ENCODE data around the gene TLX3.

The TLX3 gene

DNA sequence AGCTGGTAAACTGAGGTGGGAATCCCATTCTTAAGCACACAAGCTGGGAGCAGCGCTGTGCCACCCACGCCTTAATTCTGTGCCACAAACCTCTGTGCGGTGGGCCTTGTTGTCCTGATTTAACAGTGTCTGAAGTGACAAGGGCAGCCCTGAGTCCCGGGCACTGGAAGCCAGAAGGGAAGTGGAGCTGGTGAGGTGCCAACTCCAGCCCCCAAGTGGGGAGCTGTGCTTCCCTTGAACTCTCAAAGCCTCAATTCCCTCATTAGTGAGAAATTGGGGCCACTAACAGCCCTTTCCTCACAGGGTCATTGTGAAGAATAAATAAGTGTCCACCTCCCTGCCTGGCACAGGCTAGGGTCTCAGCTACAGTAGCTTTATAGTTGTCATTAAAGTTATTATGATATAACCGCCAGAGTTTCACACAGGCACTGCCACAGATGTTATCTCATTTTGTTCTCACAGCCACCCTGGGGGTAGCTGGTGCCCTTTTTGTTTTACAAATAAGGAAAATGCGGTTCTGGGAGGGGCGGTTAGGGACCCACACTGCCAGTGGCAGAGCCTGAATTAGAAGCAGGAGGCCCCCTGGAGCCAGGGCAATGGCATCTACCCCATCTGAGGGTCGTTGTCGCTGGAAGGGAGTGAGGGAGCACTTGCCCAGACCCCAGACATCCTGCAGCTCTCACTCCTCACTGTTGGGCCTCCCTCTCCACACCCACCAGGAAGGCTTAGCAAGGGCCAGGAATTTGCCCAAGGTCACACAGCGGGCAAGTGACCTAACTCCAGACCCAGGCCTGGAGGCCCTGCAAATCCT, 2.1 kb upstream of the TLX3 start:
- no peak for DNase-seq

- DNase-seq, result no peak
Observed at GRCh38 chr5:171307789-171308452, 1.1 kb upstream of the TLX3 start.

GRCh38 chr5:171309276-171310211, 496 bp downstream of the TLX3 start:
- DNase-seq, result no peak

DNA sequence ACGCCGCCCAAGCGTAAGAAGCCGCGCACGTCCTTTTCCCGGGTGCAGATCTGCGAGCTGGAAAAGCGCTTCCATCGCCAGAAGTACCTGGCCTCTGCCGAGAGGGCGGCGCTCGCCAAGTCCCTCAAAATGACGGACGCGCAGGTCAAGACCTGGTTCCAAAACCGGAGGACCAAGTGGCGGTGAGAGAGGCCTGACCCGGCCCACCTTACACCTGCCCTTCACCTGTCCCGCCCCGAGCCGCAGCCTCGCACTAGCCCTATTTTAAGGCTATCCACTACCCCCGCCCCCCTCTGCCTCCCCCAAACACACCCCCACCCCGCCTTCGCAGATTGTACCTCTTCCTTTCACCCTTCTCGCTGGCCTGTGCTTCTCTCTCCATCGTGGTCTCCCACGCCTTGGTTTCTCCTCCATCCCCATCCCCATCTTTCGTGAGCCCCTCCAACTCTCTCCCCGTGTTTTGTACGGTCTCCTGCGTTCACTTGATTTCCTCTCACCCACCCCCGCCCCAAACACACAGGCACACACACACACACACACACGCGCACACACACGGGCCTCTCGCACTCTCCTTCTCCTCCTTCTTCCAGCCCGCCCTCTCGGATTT, 1.3 kb downstream of the TLX3 start:
- no peak for DNase-seq

- DNase-seq, result no peak
Observed at GRCh38 chr5:171310819-171311321, 1.8 kb downstream of the TLX3 start.

GRCh38 chr5:171311322-171312077, 2.5 kb downstream of the TLX3 start:
- DNase-seq, result no peak

DNA sequence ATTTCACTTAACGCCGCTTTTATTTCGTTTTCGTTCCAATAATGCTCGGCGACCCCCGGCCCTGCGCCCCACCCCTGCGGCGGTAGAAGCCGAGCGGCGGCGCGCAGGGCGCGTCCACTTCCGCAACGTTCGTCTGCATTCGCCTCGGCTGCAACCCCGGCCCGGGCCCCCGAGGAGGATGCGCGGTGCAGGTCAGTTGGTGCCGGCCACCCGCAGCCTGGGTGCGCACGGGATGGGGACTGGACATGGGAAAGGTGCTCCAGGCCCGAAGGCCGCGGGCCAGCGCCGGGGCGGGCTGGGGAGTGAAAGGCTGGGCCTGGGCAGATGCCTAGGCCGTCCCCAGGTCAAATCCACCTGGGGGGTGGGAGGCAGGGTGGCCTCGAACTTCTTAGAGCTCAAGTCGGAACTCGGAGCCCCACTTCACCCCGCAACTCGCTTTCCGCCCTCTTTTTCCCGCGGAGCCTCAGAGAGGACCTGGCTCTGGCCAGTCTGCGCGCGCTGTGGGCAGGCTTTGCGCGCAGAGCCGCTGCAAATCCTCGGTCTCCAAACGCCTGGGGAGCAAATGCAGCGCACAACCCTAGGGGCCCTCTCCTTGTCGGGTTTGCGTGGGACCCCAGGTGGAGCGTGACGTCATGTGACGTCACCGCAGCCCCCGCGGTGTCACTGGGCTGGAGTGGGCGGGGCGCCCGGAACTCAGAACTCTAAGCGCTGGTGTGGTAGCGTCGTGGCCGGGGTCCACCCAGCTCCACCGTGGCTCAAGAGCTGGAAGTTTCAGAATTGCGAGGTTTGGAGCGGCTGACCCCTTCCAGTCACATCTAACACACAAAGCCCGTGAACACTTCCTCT, 3.3 kb downstream of the TLX3 start:
- DNase-seq, result no peak

DNA sequence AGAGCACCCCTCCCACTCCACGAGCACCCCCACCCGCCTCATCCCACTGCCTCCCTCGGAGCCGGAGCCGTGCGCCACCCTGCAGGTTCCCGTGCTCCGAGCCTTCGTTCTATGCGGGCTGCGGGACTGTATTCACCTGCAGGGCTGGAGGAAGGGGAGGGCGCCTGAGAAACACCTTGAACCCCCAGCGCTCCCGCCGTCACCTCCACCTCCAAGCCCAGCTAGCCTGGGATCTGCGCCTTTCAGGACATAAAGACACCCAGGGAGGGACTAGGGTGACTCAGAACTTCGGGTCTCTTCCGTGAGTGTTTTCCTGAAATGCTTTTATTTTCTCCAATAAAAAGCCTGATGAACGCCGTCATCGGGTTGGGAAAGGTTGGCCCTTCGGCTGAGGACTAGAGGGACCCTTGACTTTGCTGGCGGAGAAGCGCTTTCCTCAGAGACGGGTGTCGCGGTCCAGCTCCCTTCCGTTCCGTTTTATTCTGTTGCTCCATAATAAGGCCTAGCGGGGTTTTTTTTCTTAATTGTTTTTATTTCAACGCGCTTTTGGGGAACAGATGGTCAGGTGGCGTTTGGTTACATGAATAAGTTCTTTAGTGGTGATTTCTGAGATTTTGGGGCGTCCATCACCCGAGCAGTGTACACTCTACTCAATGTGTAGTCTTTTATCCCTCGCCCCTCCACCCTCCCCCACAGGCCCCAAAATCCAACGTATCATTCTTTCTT, 4.6 kb downstream of the TLX3 start:
- DNase-seq, result no peak

DNA sequence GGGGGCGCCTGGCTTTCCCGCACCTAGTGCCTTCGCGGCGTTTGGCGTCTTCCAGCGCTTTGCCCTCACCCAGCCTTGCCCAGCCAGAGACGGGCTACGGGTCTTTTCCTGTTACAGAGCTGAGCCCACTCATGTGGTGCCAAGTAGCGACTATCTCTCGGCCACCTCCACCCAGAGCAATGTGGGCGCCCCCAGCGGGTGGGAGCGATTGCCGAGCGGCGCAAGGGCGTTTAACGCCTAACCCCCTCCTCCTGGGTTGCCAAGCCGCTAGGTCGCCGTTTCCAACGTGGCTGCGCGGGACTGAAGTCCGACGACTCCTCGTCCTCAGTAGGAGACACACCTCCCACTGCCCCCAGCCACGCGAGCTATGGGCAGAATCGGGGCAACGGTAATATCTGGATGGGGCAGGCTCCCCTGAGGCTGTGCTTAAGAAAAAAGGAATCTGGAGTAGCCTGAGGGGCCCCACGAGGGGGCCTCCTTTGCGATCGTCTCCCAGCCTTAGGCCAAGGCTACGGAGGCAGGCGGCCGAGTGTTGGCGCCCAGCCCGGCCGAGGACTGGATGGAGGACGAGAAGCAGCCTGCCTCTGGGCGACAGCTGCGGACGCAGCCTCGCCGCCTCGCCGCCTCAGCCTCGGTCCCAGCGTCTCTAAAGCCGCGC, 5.8 kb downstream of the TLX3 start:
- no peak for DNase-seq

- no peak for DNase-seq
Observed at GRCh38 chr5:171315386-171315891, 6.4 kb downstream of the TLX3 start.

DNA sequence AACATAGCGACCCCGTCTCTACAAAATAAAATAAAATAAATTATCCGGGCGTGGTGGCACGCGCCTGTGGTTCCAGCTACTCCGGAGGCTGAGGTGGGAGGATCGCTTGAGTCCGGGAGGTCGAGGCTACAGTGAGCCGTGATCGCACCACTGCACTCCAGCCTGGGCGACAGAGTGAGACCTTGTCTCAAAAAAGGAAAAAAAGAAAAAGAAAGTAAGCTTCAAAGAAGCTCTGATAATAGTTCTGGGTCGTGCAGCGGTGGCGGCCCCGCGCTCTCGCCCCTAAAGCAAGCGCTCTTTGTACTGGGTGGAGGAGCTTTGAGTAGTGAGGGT, 6.8 kb downstream of the TLX3 start:
- DNase-seq, result no peak

- DNase-seq, result no peak
Observed at GRCh38 chr5:171316258-171317121, 7.4 kb downstream of the TLX3 start.

DNA sequence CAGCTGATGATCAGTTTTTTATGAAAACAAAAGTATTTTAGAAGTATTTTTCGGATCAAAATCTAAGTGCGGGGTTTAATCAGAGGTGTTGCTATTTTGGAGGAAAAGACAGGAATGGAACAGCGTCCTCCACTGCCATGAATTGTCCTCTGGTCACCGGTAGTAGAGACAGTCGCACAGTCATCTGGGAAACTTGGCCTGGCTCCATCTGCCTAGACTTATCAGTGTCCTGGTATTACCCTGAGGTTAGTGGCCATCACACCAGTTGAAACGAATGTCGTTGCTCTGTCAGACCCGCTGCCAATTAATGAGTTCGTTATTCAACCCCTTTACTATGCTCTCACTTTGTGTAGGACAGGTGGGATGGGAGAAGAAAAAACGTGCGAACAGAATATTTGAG, 8.2 kb downstream of the TLX3 start:
- DNase-seq, result no peak

DNA sequence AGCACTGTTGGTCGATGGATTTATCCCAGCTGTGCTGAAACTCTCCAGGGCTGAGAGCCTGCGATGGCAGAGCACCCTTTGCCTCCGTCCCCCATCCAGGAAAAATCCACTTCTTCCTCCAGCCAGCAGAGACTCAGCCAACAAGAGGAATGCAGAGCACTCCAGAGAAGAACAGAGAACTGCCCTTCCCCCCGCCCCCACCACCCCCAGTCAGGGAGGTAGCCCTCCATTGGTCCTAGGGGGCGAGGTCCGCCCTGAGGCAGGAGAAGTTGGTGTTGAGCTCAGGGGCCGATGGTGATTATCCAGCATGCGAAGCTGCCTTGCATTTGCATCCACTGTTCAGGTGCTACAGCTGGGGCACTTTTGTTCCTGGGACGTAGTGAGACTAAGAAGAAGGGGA, 9.0 kb downstream of the TLX3 start:
- no peak for DNase-seq

DNA sequence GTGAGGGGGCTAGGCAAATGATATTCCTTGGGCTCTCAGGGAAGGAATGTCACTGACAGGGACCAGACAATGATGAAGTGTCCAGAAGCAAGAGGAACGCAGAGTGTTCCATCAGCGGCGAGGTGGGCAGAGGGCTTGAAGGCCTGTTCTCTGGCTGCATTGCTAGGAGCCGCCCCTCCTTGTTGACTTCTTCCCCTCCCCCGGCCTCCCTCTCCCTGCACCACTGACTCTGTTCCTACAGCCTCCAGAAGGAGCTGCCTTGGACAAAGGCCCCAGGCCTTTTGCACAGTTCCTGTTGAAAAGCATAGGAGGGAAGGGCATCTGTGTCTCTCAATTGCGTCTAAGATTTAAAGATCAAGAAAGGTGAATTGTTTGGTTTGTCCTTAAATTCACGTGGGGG, 12.4 kb downstream of the TLX3 start:
- DNase-seq, result no peak

GRCh38 chr5:171322527-171322926, 13.5 kb downstream of the TLX3 start:
- no peak for DNase-seq

- no peak for DNase-seq
Observed at GRCh38 chr5:171323007-171323406, 14.0 kb downstream of the TLX3 start.

DNA sequence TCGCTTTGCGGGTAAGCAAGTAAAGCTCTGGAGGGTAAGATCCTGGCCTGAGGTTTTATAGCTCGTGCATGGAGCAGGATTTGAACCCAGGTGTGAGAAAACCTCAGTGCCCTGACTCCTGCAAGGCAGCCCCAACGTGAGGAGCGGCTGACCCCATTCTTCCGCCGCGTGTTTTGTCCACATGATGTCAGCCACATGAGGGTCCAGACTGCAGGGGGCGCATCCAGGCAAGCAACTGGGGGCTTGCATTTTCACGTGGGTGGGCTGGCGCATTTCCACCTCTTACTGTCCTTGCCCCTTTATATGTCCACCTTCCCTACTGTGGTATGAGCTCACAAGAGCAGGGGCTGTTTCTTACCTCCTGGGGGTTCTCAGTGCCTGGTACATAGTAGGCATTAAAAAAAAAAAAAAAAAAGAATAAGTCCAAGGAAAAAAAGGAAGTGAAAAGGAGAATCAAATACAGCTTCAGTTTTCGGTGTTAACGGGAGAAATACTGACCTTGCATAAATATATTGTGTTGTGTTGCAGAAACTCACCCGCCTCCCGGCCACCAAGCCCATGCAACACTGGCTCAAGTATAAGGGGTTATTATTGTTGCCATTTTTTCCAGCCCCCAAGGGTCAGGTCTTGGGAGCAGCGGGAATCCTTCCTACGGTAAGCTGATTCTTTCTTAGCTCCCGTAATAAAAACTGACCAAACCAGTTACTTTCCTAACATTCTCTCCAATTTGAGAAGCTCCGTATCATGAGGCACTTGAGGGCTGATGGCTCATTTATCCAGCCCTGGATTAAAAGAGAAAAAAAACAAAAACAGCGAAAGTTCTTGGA, 15.0 kb downstream of the TLX3 start:
- DNase-seq, result no peak
